Heart left ventricle (tissue), 16 donors: Measurements from ENCODE around the gene TENT5A. TPM values are rescaled to one million over a fixed set of nuclear protein-coding genes. Genes with fewer than 3 reads are reported as not detected.
"Not testable (repeated sequence)": the region's sequence is repeated elsewhere in the genome, so short reads cannot be mapped to it uniquely, and the experiment has no call there.

Source experiments
- ATAC-seq, 4 donors: fragments of 200-7000 bp; cut with Tn5 transposase; one replicate each; pipeline ENCODE4 v1.9.1; 2020 to 2022; ENCODE audit warnings: moderate library complexity in 4 of 4, mild to moderate bottlenecking in 3 of 4, moderate number of reproducible peaks in 1 of 4
- DNase-seq, 5 donors: peaks; one replicate each; pipeline ENCODE4 v3.0.0-alpha.2; 2020
- H3K27ac ChIP-seq, 12 donors: fragments of 200-600 bp; sonication (generic) in 4 of 12; one replicate each; pipeline versions ENCODE4 v1.5.0 to v1.8.0; 2016 to 2022; ENCODE audit warnings: mild to moderate bottlenecking in 2 of 12
- H3K27me3 ChIP-seq, 9 donors: fragments of 200-600 bp; sonication (generic) in 2 of 9; one replicate each; pipeline versions ENCODE4 v1.5.1 to v1.8.0; 2016 to 2022; ENCODE audit warnings: mild to moderate bottlenecking in 3 of 9
- H3K36me3 ChIP-seq, 9 donors: fragments of 200-600 bp; sonication (generic) in 2 of 9; one replicate each; pipeline versions ENCODE4 v1.5.0 to v1.8.0; 2018 to 2022; ENCODE audit warnings: mild to moderate bottlenecking in 2 of 9
- H3K4me1 ChIP-seq, 12 donors: fragments of 200-600 bp; sonication (generic) in 4 of 12; one replicate each; pipeline versions ENCODE4 v1.5.0 to v1.8.0; 2016 to 2022; ENCODE audit warnings: mild to moderate bottlenecking in 3 of 12
- H3K4me3 ChIP-seq, 12 donors: fragments of 200-600 bp; sonication (generic) in 4 of 12; one replicate each; pipeline versions ENCODE4 v1.5.0 to v1.8.0; 2017 to 2022; ENCODE audit warnings: mild to moderate bottlenecking in 9 of 12, moderate library complexity in 4 of 12
- H3K9me3 ChIP-seq, 12 donors: fragments of 200-600 bp; sonication (generic) in 4 of 12; one replicate each; pipeline versions ENCODE4 v1.5.0 to v1.8.0; 2016 to 2022; ENCODE audit warnings: mild to moderate bottlenecking in 1 of 12
- CTCF ChIP-seq, 12 donors: fragments of 200-600 bp; sonication (generic) in 4 of 12; IDR thresholded peaks; one replicate each; pipeline versions ENCODE4 v1.5.0 to v1.8.0; 2018 to 2022; ENCODE audit warnings: antibody characterized with exemption in 12 of 12, mild to moderate bottlenecking in 5 of 12
- POLR2A ChIP-seq, 2 donors: fragments of 450-650 bp; IDR thresholded peaks; one replicate each; pipeline ENCODE4 v1.6.1; 2017; ENCODE audit warnings: antibody characterized with exemption in 2 of 2, mild to moderate bottlenecking in 2 of 2, moderate library complexity in 2 of 2
- WGBS, 4 donors: extraction: QIAGEN DNeasy Blood & Tissue Kit in 2 of 4; methylation state at CpG; one replicate each; pipeline versions ENCODE4 v1.1.5 to v1.1.7; 2013 to 2018; 5-methylcytosine and 5-hydroxymethylcytosine counted together
- intact Hi-C, 10 donors: fragments of 100-400 bp; cut with DNase I; formaldehyde crosslinking; loops; one replicate each; pipeline versions ENCODE4 v1.11.1 to v1.14.2; 2022
- polyA plus RNA-seq, 2 donors: library from polyadenylated mRNA; stranded (reverse); fragments of 200-250 nt; gene quantifications; one replicate each; pipeline ENCODE4 v1.2.3, GENCODE V29; 2013
- total RNA-seq, 9 donors: library from RNA; depleted of rRNA in 2 of 9; stranded (reverse); fragments of >200 nt in 2 of 9; fragmentation: NEBNext Ultra II Directional in 3 of 9; extraction: Animal tissue kit (Norgen Biotek cat#: 25700) in 3 of 9; gene quantifications; one replicate each; pipeline versions ENCODE4 v1.1.0 to v1.2.4, GENCODE V29; 2016 to 2023
- donor health status: ischemic (EF 13 %, LVEDD 7.1; RV severe dilation, severe dysfunction).
- donor health status: healthy with polysubstance abuse.
- donor health status: DM: no; HTN: yes; CAD: no.
- donor health status: DM: no; HTN: no; CAD: no.
- donor health status: ischemic (EF 25% LVEDD 6.9; RV normal size, moderate dysfunction).
- donor health status: ischemic (EF 25% LVEDD 5.7; RV mildly dilated, moderate dysfunction).
- donor health status: healthy.
- donor health status: DM: yes; HTN: yes; CAD: no.
- donor health status: ischemic (EF 35%, LVEDD 5.7; RV mildly dilated, moderate dysfunction).
- donor health status: nonischemic (EF 11% LVEDD 7.7; RV severe dilation, severe dysfunction).
- donor health status: DM: yes; HTN: yes; CAD: no.
- donor health status: PGD.
- donor health status: ischemic (EF 29% LVEDD 5.4; RV normal size, mild dysfunction).
- donor health status: nonischemic (EF 23%, LVEDD 6.1; RV moderate dilation, normal function).

TENT5A gene
- total and polyA plus RNA-seq, 11 donors, result 15.4 to 47.2 (median 40.2) TPM

- no peaks in the 10 kb centered on the region for H3K27me3 ChIP-seq
- no peak for ATAC-seq
- TF ChIP-seq POLR2A (IDR thresholded peaks at IDR 0.05) (no peak), CTCF (IDR thresholded peaks at IDR 0.05) (no peak)
- H3K4me1 ChIP-seq, result peaks cover 0 to 16% (median 0%) of the 10 kb centered on the region in 12 donors
- no peaks in the 10 kb centered on the region for H3K9me3 ChIP-seq
- no peak overlapping the region for H3K27ac ChIP-seq
- no peak for DNase-seq
- no peaks in the 10 kb centered on the region for H3K36me3 ChIP-seq
- intact Hi-C loops, result loop anchor here in 1 of 10 donors (10.0 kb wide), 1 partner anchor 261 kb away; no protein-coding TSS in a partner anchor
- WGBS, 4 donors, result 74 to 79% (median 78%) methylated on average over 2 of the region's 2 CpGs
- H3K4me3 ChIP-seq, result no peak overlapping the region
These were observed 31.4 kb upstream of the TENT5A start for GRCh38 chr6:81783893-81784292.

- no peaks in the 10 kb centered on the region for H3K9me3 ChIP-seq
These were observed 29.1 kb upstream of the TENT5A start for GRCh38 chr6:81781624-81782023.

GRCh38 chr6:81777586-81778268 lies 25.2 kb upstream of the TENT5A start:
- WGBS, 4 donors, result 90 to 92% (median 90%) methylated on average over 2 of the region's 2 CpGs
- no peak for DNase-seq

More at GRCh38 chr6:81781624-81782023, 29.1 kb upstream of the TENT5A start:
- TF ChIP-seq CTCF (IDR thresholded peaks at IDR 0.05), result no peak
- no peak for TF ChIP-seq POLR2A (IDR thresholded peaks at IDR 0.05)
- Histone ChIP-seq H3K27me3 (no peaks in the 10 kb centered on the region), H3K4me3 (no peak overlapping the region), H3K36me3 (no peaks in the 10 kb centered on the region), H3K27ac (no peak overlapping the region), H3K4me1 (peaks cover 0 to 5% (median 0%) of the 10 kb centered on the region in 12 donors)
- ATAC-seq (no peak), DNase-seq (no peak)
- intact Hi-C loops, result loop anchor here in 1 of 10 donors (10.0 kb wide), 1 partner anchor 263 kb away; no protein-coding TSS in a partner anchor
- WGBS, 4 donors, result 87 to 92% (median 90%) methylated on average over 2 of the region's 2 CpGs

GRCh38 chr6:81776219-81776618 lies 23.7 kb upstream of the TENT5A start:
- H3K4me1 ChIP-seq, H3K27ac ChIP-seq, DNase-seq, intact Hi-C loops, H3K4me3 ChIP-seq, H3K9me3 ChIP-seq, H3K36me3 ChIP-seq, ATAC-seq, H3K27me3 ChIP-seq: not testable (repeated sequence)
- 89 to 94% (median 90%) methylated on average over 4 of the region's 4 CpGs for WGBS, 4 donors

More at GRCh38 chr6:81777586-81778268, 25.2 kb upstream of the TENT5A start:
- no peaks in the 10 kb centered on the region for H3K4me1 ChIP-seq
- no peaks in the 10 kb centered on the region for H3K9me3 ChIP-seq
- TF ChIP-seq POLR2A (IDR thresholded peaks at IDR 0.05) (no peak), CTCF (IDR thresholded peaks at IDR 0.05) (no peak)
- no peaks in the 10 kb centered on the region for H3K27me3 ChIP-seq
- intact Hi-C loops, result no loop called here
- no peak overlapping the region for H3K27ac ChIP-seq
- no peak overlapping the region for H3K4me3 ChIP-seq
- H3K36me3 ChIP-seq, result no peaks in the 10 kb centered on the region
- ATAC-seq, result no peak
